ENCODE measurements around the gene SPATA32. TPM values are rescaled to one million over a fixed set of nuclear protein-coding genes. Genes with fewer than 3 reads are reported as not detected.
"Not testable (repeated sequence)": the region's sequence is repeated elsewhere in the genome, so short reads cannot be mapped to it uniquely, and the experiment has no call there.

Gene SPATA32
- total RNA-seq, 1 experiment from 2014 or later, result 0.48 TPM

- H3K4me1 ChIP-seq (replicated peaks; ENCODE audit: insufficient read depth), result peaks cover 33% of the 10 kb centered on the region
- TF ChIP-seq CTCF (conservative IDR thresholded peaks at IDR 0.05) (no peak), EZH2 (IDR thresholded peaks at IDR 0.05; ENCODE audit: low read depth) (no peak)
- DNase-seq, result no peak
- peaks cover 50% of the 10 kb centered on the region for H3K36me3 ChIP-seq (ENCODE audit: low read depth)
- no peaks in the 10 kb centered on the region for H3K9me3 ChIP-seq (ENCODE audit: insufficient read depth, low read depth)
- peaks cover 98% of the 10 kb centered on the region for H3K79me2 ChIP-seq (ENCODE audit: low read depth)
- no peaks in the 10 kb centered on the region for H3K9me2 ChIP-seq (ENCODE audit: insufficient read depth)
- intact Hi-C loops (cut with micrococcal nuclease; ENCODE audit: unreplicated experiment), result no loop called here
- no TSS peak for BruUV-seq (replicated peaks)
- no peak overlapping the region for H2AFZ ChIP-seq
- H3K4me3 ChIP-seq, result no peak overlapping the region
- peaks cover 68% of the 10 kb centered on the region for H3F3A ChIP-seq (ENCODE audit: insufficient read depth, low read depth)
- no peak overlapping the region for H3K27ac ChIP-seq
- POLR2A ChIA-PET (ENCODE audit: unreplicated experiment), result no interaction called here
- H4K20me1 ChIP-seq (ENCODE audit: insufficient read depth), result peaks cover 34% of the 10 kb centered on the region
- CTCF ChIA-PET, result no interaction called here
- H3K4me2 ChIP-seq, result no peak overlapping the region
- no peaks in the 10 kb centered on the region for H3K27me3 ChIP-seq (ENCODE audit: insufficient read depth, low read depth)
These were observed 44.2 kb upstream of the SPATA32 start for GRCh38 chr17:45306094-45306493.

- intact Hi-C loops (cut with micrococcal nuclease; ENCODE audit: unreplicated experiment), result no loop called here
- Histone ChIP-seq H3K9me2 (ENCODE audit: insufficient read depth) (no peaks in the 10 kb centered on the region), H2AFZ (no peak overlapping the region), H3K27me3 (ENCODE audit: insufficient read depth, low read depth) (no peaks in the 10 kb centered on the region), H3K9me3 (ENCODE audit: insufficient read depth, low read depth) (no peaks in the 10 kb centered on the region), H4K20me1 (ENCODE audit: insufficient read depth) (peaks cover 36% of the 10 kb centered on the region), H3K4me2 (no peak overlapping the region), H3K4me1 (replicated peaks; ENCODE audit: insufficient read depth) (peaks cover 28% of the 10 kb centered on the region), H3K27ac (no peak overlapping the region), H3K4me3 (no peak overlapping the region), H3K79me2 (ENCODE audit: low read depth) (peaks cover 98% of the 10 kb centered on the region), H3F3A (ENCODE audit: insufficient read depth, low read depth) (peaks cover 68% of the 10 kb centered on the region), H3K36me3 (ENCODE audit: low read depth) (peaks cover 45% of the 10 kb centered on the region)
- ChIA-PET CTCF (no interaction called here), POLR2A (ENCODE audit: unreplicated experiment) (no interaction called here)
- no peak for TF ChIP-seq CTCF (conservative IDR thresholded peaks at IDR 0.05)
- no peak for TF ChIP-seq EZH2 (IDR thresholded peaks at IDR 0.05; ENCODE audit: low read depth)
- BruUV-seq (replicated peaks), result no TSS peak
- DNase-seq, result no peak
These were observed 43.7 kb upstream of the SPATA32 start for GRCh38 chr17:45305530-45306087.

GRCh38 chr17:45302649-45303173 is 40.8 kb upstream of the SPATA32 start:
- H3F3A ChIP-seq (ENCODE audit: insufficient read depth, low read depth), result peaks cover 69% of the 10 kb centered on the region
- peaks cover 28% of the 10 kb centered on the region for H4K20me1 ChIP-seq (ENCODE audit: insufficient read depth)
- TF ChIP-seq EZH2 (IDR thresholded peaks at IDR 0.05; ENCODE audit: low read depth), result no peak
- no peak for TF ChIP-seq CTCF (conservative IDR thresholded peaks at IDR 0.05)
- no peaks in the 10 kb centered on the region for H3K9me2 ChIP-seq (ENCODE audit: insufficient read depth)
- H3K9me3 ChIP-seq (ENCODE audit: insufficient read depth, low read depth), result no peaks in the 10 kb centered on the region
- ChIA-PET POLR2A (ENCODE audit: unreplicated experiment) (no interaction called here), CTCF (no interaction called here)
- H3K27ac ChIP-seq, result no peak overlapping the region
- no peak overlapping the region for H2AFZ ChIP-seq
- H3K27me3 ChIP-seq (ENCODE audit: insufficient read depth, low read depth), result no peaks in the 10 kb centered on the region
- H3K4me2 ChIP-seq, result no peak overlapping the region
- H3K4me1 ChIP-seq (replicated peaks; ENCODE audit: insufficient read depth), result peaks cover 11% of the 10 kb centered on the region
- no TSS peak for BruUV-seq (replicated peaks)
- H3K4me3 ChIP-seq, result no peak overlapping the region
- intact Hi-C loops (cut with micrococcal nuclease; ENCODE audit: unreplicated experiment), result no loop called here
- no peak for DNase-seq
- peaks cover 32% of the 10 kb centered on the region for H3K36me3 ChIP-seq (ENCODE audit: low read depth)
- peaks cover 98% of the 10 kb centered on the region for H3K79me2 ChIP-seq (ENCODE audit: low read depth)

- H2AFZ ChIP-seq; H3K9me3 ChIP-seq (ENCODE audit: insufficient read depth, low read depth); H3K4me3 ChIP-seq; H3K4me2 ChIP-seq; intact Hi-C loops (cut with micrococcal nuclease; ENCODE audit: unreplicated experiment); H3K9me2 ChIP-seq (ENCODE audit: insufficient read depth); H3K27ac ChIP-seq; POLR2A ChIA-PET (ENCODE audit: unreplicated experiment); DNase-seq; BruUV-seq (replicated peaks); H3K27me3 ChIP-seq (ENCODE audit: insufficient read depth, low read depth): not testable (repeated sequence)
- H3F3A ChIP-seq (ENCODE audit: insufficient read depth, low read depth), result peaks cover 69% of the 10 kb centered on the region
- H3K36me3 ChIP-seq (ENCODE audit: low read depth), result peaks cover 37% of the 10 kb centered on the region
- peaks cover 28% of the 10 kb centered on the region for H4K20me1 ChIP-seq (ENCODE audit: insufficient read depth)
- H3K4me1 ChIP-seq (replicated peaks; ENCODE audit: insufficient read depth), result peaks cover 11% of the 10 kb centered on the region
- peaks cover 98% of the 10 kb centered on the region for H3K79me2 ChIP-seq (ENCODE audit: low read depth)
- CTCF ChIA-PET, result interaction anchor here (0.7 kb wide), 1 partner anchor 10 kb away, joined by 5 read pairs; no protein-coding TSS in a partner anchor
These were observed 40.3 kb upstream of the SPATA32 start for GRCh38 chr17:45302220-45302619.

Measured in PC-9 (cell line).